GM12801 (cell line): Measurements from ENCODE around the gene FOXP1.

Experiments used
- TF ChIP-seq, protein P1 (sequence below): IDR thresholded peaks from one replicate; pipeline ENCODE4 v1.5.1; 2011; ENCODE audit warnings: control low read depth; ENCODE audit not compliant: insufficient read length; ENCODE audit errors: extremely low read depth

Gene FOXP1

DNA sequence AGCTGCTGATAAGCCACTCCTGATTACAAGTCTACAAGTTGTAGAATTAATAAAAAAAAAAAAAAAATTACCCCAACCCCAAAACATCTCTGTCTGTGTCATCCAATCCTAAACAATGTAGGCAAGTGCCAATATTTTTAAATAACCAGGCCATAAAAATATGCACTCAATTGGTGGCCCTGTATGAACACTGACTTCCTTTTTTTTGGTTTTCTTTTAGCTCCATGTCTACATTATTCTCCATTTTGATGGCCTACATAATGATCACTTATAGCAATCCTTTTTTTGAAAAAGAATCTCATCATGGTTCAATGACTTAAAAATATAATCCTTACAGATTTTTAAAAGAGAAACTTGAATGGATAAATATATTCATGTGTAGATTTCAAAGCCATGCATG is 72.1 kb downstream of the FOXP1 start:
- TF ChIP-seq, protein P1, sequence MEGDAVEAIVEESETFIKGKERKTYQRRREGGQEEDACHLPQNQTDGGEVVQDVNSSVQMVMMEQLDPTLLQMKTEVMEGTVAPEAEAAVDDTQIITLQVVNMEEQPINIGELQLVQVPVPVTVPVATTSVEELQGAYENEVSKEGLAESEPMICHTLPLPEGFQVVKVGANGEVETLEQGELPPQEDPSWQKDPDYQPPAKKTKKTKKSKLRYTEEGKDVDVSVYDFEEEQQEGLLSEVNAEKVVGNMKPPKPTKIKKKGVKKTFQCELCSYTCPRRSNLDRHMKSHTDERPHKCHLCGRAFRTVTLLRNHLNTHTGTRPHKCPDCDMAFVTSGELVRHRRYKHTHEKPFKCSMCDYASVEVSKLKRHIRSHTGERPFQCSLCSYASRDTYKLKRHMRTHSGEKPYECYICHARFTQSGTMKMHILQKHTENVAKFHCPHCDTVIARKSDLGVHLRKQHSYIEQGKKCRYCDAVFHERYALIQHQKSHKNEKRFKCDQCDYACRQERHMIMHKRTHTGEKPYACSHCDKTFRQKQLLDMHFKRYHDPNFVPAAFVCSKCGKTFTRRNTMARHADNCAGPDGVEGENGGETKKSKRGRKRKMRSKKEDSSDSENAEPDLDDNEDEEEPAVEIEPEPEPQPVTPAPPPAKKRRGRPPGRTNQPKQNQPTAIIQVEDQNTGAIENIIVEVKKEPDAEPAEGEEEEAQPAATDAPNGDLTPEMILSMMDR, result no peak

DNA sequence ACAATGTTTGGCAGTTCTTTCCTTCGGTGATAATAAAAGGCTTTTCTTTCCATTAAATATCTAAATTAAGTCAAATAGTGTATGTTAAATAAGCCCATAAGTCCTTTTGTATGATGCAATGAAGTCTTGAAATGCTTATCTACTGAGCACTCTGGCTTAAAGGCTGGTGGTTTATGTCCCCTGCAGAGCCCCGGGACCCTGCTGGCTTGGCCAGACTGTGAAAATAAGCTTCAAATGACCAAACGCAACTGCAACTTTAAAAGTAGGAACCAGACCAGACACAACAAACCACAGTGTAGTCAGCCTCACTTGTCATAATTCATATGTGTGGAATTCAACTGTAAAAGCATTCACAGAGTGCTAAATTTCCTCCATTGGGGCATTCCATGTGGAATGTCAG is 72.5 kb downstream of the FOXP1 start:
- TF ChIP-seq, protein P1, result no peak

DNA sequence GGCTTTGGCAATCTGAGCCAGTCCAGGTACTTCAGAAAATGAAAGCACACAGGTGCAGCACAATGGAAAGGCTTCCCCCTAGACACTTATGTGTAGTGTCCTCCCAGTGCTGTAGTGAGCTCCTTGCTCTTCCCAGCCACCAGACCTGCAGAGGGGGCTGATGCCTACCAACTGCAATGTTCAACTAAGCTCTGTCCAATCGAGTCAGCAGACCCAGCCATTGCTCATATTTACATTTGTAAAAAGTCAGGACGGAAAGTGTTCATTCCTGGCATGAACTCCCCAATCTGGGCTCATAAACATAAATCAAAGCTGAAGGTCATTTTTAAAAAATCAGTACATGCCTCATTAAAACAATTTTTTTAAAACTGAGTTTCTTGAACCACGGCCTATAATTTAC is 73.0 kb downstream of the FOXP1 start:
- TF ChIP-seq, protein P1, result no peak

DNA sequence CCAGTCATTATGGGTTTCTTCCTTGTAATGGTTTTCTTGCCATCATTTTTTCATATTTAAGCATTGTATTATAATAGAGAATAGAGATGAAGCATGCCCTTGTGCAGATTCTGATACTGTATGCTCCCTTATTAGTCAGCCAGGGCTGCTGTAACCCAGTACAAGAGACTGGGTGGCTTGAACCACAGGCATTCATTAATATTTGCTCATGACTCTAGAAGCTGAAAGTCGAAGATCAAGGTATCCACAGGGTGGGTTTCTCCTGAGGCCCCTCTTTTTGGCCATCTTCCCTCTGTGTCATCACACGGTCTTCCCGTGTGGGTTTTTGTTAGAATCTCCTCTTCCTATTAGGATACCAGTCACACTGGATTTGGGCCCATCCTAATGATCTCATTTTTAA is 74.5 kb downstream of the FOXP1 start:
- TF ChIP-seq, protein P1, result no peak

DNA sequence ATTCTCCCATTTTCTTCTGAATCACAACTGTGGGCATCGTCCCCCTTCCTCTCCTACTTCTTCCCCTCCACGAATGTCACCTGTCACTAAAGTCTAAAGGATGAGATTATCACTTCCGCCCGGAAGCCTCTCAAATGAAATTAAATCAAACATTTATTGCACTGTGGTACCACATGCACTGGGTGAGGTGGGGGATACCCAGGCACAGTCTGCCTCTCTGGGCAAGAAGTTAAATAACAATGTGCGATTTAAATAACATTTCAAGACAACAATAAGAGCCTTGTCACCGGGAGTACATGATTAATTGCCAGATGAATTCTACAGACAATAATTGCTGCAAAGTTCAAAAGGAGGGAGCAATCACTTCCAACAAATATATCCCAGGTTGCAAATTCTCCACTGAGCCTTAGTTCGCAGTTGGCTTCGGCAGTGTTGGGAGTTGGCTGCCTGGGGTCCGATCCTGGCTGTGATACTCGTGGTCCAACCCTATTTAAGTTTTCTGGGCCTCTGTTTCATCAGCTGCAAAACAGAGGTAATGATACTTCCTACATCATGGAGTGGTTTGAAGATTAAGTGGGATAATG is 77.7 kb downstream of the FOXP1 start:
- TF ChIP-seq, protein P1, result no peak

DNA sequence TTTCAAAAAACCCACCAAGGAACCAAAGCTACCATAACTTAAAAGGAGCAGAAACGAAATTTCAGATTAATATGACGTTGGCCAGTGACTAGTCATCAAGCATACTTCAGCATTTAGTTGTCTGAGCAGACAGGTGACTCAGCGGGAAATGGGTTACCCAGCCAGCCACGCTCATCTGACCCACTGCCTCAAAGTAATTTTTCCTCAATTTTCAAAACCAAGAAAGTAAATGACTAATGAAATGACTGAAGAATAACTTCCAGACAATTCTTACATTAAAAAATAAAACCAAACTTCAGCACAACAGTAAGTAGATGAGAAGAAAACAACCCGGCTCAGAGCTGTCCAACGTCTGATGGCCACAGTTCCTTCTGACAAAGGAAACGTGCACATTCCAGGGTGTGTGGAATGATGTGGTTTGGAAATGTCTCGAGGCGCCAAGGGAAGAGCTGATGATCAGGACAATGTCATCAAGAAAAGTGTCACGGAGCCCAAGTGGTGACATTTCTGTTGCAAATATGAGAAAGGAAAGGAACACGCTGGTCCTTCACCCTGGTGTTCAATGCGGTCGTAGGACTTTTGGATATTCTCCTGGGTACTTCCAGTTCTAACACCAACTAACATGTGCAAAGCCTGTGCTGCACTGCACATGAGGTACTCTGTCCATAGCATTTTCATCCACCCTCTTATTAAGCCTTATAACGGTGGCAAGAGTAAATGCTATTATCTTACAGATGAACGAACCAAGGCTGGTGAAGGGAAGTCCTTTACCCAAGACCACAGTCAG is 79.1 kb downstream of the FOXP1 start:
- TF ChIP-seq, protein P1, result no peak

DNA sequence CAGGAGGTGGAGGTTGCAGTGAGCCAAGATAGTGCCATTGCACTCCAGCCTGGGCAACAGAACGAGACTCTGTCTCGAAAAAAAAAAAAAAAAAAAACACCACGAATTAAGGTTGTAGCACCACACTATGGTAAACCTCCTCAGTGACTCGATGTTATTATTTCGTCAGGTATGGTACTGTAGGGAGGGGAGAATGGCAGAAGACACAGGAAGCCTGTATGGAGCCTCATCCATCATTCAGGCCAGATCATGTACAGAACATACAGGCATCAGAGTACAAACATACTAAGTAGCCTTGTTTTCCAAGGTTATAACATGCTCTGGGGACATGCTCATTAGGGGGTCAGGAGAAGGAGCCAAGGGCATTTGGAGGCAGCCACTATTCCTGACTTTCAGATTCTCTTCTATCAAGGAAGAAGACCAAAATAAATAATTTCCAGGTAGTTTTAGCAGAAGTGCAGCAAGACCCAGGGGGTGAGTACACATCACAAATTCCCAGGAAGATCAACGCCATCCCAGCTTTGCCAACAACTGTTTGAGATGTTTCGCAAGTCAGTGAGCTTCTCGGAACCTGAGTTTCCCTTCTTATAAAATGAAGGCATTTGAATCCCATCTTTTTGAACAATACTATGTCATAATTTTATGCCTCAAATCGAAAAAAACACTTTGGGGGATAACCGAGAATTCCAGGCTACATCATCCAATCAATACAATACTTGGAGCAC is 79.8 kb downstream of the FOXP1 start:
- TF ChIP-seq, protein P1, result no peak
